Prostate gland (tissue), 2 donors: ENCODE results near the gene LDB3. TPM values are rescaled to one million over a fixed set of nuclear protein-coding genes. Genes with fewer than 3 reads are reported as not detected.

ENCODE experiments used
- DNase-seq: peaks from one replicate; pipeline ENCODE4 v3.0.0-alpha.2; 2019; ENCODE audit warnings: low spot score
- H3K27ac ChIP-seq, 2 donors: fragments of 200-600 bp; sonication (generic); 2 replicates each; pipeline ENCODE4 v1.5.1; 2017 to 2019
- H3K27me3 ChIP-seq: fragments of 200-600 bp; sonication (generic); replicated peaks from 2 replicates; pipeline ENCODE4 v1.5.1; 2019; ENCODE audit not compliant: insufficient read depth
- H3K36me3 ChIP-seq, 2 donors: fragments of 200-600 bp; sonication (generic); 1 replicate in 1 of 2; 2 replicates in 1 of 2; pipeline versions ENCODE4 v1.5.1 to v1.8.1; 2017 to 2019
- H3K4me1 ChIP-seq: fragments of 200-600 bp; sonication (generic); replicated peaks from 2 replicates; pipeline ENCODE4 v1.5.1; 2019
- H3K4me3 ChIP-seq, 2 donors: fragments of 200-600 bp; sonication (generic); 2 replicates each; pipeline ENCODE4 v1.5.1; 2017 to 2019
- H3K9me3 ChIP-seq: fragments of 200-600 bp; sonication (generic); 2 replicates; pipeline ENCODE4 v1.5.1; 2017
- POLR2A ChIP-seq: fragments of 450-650 bp; IDR thresholded peaks from one replicate; pipeline ENCODE4 v1.6.1; 2016; ENCODE audit warnings: antibody characterized with exemption, mild to moderate bottlenecking
- POLR2AphosphoS5 ChIP-seq: sonication (generic); formaldehyde crosslinking; IDR thresholded peaks from one replicate; pipeline ENCODE4 v1.6.1; 2017; ENCODE audit warnings: antibody characterized with exemption
- WGBS: methylation state at CpG from one replicate; pipeline ENCODE4 v1.1.5; 2018; 5-methylcytosine and 5-hydroxymethylcytosine counted together
- intact Hi-C: fragments of 100-400 bp; cut with DNase I; formaldehyde crosslinking; loops from one replicate; pipeline ENCODE4 v1.14.2; 2022
- total RNA-seq, 2 donors: library from RNA; depleted of rRNA; stranded (reverse); fragments of >200 nt; gene quantifications; one replicate each; pipeline ENCODE4 v1.1.0, GENCODE V29; 2016
- TF ChIP-seq, protein P1 (sequence below), 4 experiments: fragments of 200-600 bp in 2 of 4; fragments of 450-650 bp in 2 of 4; sonication (generic) in 2 of 4; IDR thresholded peaks; 1 replicate in 3 of 4; 2 replicates in 1 of 4; pipeline ENCODE4 v1.5.1; 2016 to 2019; ENCODE audit warnings: antibody characterized with exemption in 4 of 4, mild to moderate bottlenecking in 2 of 4, moderate library complexity in 2 of 4

Gene LDB3
- total RNA-seq, 2 donors from 2014 or later: 10.8 to 13.0 TPM

DNA sequence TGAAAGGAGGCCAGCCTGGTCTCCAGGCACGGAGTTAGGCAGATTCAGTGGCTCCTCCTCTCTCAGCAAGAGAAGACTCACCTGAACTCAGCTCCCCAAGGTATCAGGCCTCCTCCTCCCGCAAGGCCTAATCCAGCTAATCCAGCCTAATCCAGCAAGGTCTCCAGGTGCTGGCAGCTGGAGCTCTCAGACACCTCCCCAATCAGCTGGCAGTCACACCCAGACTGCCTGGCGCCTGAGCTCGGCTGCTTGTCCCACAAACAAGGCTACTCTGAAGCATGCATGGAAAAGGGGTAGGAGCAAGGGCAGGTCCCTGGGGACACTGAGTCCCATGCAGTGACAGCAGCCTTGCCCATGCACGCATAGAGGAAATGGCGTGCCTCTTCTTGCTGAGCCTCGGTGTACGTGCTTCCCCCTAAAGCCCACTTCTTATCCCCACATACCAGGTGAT, 17.3 kb upstream of the LDB3 start:
- no peak for DNase-seq
- TF ChIP-seq, protein P1, sequence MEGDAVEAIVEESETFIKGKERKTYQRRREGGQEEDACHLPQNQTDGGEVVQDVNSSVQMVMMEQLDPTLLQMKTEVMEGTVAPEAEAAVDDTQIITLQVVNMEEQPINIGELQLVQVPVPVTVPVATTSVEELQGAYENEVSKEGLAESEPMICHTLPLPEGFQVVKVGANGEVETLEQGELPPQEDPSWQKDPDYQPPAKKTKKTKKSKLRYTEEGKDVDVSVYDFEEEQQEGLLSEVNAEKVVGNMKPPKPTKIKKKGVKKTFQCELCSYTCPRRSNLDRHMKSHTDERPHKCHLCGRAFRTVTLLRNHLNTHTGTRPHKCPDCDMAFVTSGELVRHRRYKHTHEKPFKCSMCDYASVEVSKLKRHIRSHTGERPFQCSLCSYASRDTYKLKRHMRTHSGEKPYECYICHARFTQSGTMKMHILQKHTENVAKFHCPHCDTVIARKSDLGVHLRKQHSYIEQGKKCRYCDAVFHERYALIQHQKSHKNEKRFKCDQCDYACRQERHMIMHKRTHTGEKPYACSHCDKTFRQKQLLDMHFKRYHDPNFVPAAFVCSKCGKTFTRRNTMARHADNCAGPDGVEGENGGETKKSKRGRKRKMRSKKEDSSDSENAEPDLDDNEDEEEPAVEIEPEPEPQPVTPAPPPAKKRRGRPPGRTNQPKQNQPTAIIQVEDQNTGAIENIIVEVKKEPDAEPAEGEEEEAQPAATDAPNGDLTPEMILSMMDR (IDR thresholded peaks at IDR 0.05): no peak
- TF ChIP-seq POLR2AphosphoS5 (no peak), POLR2A (no peak)
- H3K4me1 ChIP-seq: peaks cover 7% of the 10 kb centered on the region
- no peak overlapping the region for H3K27ac ChIP-seq
- H3K9me3 ChIP-seq: no peaks in the 10 kb centered on the region
- H3K36me3 ChIP-seq: no peaks in the 10 kb centered on the region
- H3K4me3 ChIP-seq: no peak overlapping the region
- intact Hi-C loops: no loop called here
- WGBS: 89% methylated on average over 8 of the region's 8 CpGs
- no peaks in the 10 kb centered on the region for H3K27me3 ChIP-seq

DNA sequence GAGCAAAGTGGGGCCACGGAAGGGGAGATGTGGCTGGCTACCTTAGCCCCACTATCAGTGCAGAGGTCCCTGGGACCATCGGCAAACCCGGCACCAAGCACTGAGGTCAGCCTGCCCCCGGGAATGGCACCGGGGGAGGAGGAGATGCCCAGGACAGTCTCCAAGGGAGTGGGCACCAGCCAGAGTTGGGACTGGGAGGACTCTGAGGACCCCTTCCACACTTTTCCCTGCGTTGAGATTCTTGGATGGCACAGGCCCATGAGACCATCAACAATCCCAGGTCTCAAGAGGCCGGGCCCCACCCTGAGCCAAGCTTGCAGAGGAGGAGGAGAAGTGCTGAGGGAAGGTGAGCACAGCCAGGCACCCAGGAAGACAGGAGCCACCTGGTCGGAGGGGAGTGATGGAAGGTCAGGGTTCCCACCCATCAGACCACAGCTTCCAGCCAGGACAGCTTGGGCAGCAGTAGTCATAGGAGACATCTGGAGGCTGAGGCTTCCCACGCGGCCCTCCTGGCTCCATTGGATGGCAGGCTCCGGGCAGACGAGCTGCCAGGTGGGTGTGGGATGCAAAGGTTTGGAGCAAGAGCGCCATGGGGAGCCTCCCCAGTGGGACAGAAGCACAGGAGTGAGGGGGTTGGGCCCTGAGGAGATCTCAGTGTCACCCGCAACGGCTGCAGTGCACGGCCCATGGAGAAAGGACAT, 16.5 kb upstream of the LDB3 start:
- H3K9me3 ChIP-seq: no peaks in the 10 kb centered on the region
- H3K36me3 ChIP-seq: no peaks in the 10 kb centered on the region
- DNase-seq: no peak
- no peak overlapping the region for H3K4me3 ChIP-seq
- H3K27me3 ChIP-seq: no peaks in the 10 kb centered on the region
- peaks cover 7% of the 10 kb centered on the region for H3K4me1 ChIP-seq
- H3K27ac ChIP-seq: no peak overlapping the region
- TF ChIP-seq POLR2AphosphoS5 (no peak), POLR2A (no peak)
- TF ChIP-seq, protein P1 (IDR thresholded peaks at IDR 0.05): no peak
- 86% methylated on average over 16 of the region's 16 CpGs for WGBS
- intact Hi-C loops: no loop called here

DNA sequence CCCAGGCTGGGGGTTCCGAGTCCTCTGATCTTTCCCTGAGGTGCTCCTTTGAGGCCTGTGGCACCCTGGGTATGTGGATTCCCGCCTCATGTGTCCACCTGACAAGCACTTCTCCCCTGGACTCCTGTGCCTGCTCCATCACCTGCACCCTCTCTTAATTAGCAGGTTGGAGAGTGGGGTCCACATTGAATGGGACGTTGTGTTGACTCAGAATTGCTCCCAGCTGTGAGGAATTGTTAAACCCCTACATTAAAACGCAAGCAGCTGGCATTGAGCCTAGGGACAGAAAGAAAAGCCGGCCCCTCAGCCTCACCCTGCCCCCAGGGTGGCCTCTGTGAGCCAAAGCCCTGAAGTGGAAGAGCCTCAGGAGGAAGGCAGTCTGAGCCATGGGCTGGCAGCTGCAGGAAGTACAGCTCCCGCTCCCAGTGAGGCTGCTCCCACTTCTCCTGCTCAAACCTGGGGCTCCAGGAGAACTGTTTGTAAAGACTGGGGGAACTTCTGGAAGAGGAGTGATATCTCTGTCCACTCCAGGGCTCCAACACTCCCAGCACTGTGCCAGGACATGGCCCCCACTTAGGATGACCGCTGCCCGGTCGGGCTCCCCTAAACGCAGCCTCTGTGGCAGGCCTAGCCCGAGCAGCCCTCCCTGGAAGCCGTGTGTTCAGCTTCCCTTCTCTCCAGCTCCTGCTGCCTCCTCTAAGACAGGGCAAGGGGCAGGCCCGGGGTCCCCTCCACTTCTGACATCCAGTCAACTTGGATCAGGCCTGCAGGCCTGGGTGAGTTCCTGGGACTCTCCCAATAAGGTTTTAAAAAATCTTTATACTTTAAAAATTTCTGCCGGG, 15.7 kb upstream of the LDB3 start:
- TF ChIP-seq, protein P1 (IDR thresholded peaks at IDR 0.05): no peak
- TF ChIP-seq POLR2A (no peak), POLR2AphosphoS5 (no peak)
- H3K36me3 ChIP-seq: no peaks in the 10 kb centered on the region
- H3K4me3 ChIP-seq: no peak overlapping the region
- H3K4me1 ChIP-seq: peaks cover 7% of the 10 kb centered on the region
- no peaks in the 10 kb centered on the region for H3K27me3 ChIP-seq
- 76% methylated on average over 14 of the region's 14 CpGs for WGBS
- intact Hi-C loops: no loop called here
- H3K9me3 ChIP-seq: no peaks in the 10 kb centered on the region
- no peak overlapping the region for H3K27ac ChIP-seq
- DNase-seq: no peak

GRCh38 chr10:86653379-86653778, 14.9 kb upstream of the LDB3 start:
- Histone ChIP-seq H3K36me3 (no peaks in the 10 kb centered on the region), H3K9me3 (no peaks in the 10 kb centered on the region), H3K27me3 (no peaks in the 10 kb centered on the region), H3K4me1 (peaks cover 7% of the 10 kb centered on the region), H3K27ac (no peak overlapping the region), H3K4me3 (no peak overlapping the region)
- no peak for DNase-seq
- TF ChIP-seq, protein P1 (IDR thresholded peaks at IDR 0.05): no peak
- intact Hi-C loops: no loop called here
- WGBS: 100% methylated on average over 3 of the region's 3 CpGs
